ENCODE results near the gene DDX56.
"Not testable (repeated sequence)": the region's sequence is repeated elsewhere in the genome, so short reads cannot be mapped to it uniquely, and the experiment has no call there.

DDX56 gene

DNA sequence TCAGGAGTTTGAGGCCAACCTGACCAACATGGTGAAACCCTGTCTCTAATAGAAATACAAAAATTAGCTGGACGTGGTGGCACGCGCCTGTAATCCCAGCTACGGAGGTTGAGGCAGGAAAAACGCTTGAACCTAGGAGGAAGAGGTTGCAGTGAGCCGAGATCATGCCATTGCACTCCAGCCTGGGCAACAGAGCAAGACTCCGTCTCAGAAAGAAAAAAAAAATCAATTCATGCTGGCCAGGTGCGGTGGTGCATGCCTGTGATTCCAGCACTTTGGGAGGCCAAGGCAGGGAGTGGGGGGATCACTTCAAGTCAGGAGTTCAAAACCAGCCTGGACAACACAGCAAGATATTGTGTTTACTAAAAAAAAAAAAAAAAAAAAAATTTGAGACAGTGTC, 23.5 kb upstream of the DDX56 start:
- DNase-seq (ENCODE audit: low spot score) = not testable (repeated sequence)

- no peak for DNase-seq (ENCODE audit: low spot score)
Measured at GRCh38 chr7:44595934-44596635, 22.4 kb upstream of the DDX56 start.

DNA sequence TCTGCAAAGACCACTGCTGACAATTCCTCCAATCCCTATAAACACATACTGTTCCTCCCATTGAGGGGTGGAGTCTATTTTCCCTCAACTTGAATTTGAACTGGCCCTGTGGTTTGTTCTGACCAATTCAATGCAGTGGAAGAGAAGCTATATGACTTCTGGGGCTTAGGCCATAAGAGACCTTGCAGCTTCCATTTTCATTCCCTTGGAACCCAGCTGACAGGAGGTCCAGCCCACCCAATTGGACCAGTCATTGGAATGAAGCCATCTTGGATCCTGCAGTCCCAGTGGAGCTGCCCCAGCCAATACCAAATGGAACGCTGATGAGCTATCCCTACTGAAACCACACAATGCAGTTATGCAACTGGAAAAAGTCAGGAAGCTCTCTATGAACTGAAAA, 17.2 kb upstream of the DDX56 start:
- no peak for DNase-seq (ENCODE audit: low spot score)

DNA sequence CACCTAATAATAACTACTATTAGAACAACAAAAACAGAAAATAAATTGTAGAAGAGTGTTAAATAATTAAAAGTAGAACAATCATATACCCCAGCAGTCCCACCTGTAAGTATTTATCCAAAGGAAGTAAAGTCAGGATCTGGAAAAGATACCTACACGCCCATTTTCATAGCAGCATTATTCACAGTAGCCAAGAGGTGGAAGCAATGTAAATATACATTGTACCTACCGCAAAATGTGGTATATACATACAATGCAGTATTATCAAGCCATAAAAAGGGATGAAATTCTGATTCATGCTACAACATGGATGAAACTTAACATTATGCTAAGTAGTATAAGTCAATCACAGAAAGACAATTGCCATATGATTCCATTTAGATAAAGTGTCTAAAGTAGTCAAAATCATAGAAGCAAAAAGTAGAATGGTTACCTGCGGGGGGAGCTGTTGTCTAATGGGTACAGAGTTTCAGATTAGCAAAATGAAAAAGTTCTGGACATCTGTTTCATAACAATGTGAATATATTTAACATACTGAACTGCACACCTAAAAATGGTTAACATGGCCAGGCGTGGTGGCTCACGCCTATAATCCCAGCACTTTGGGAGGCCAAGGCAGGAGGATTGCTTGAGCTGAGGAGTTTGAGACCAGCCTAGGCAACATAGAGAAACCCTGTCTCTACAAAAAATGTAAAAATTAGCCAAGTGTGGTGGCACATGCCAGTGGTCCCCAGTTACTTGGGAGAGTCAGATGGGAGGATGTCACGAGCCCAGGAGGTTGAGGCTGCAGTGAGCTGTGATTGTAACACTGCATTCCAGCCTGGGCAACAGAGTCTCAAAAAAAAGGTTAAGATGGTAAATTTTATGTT, 14.4 kb upstream of the DDX56 start:
- peak; percentile 73 for DNase-seq (ENCODE audit: low spot score)

DNA sequence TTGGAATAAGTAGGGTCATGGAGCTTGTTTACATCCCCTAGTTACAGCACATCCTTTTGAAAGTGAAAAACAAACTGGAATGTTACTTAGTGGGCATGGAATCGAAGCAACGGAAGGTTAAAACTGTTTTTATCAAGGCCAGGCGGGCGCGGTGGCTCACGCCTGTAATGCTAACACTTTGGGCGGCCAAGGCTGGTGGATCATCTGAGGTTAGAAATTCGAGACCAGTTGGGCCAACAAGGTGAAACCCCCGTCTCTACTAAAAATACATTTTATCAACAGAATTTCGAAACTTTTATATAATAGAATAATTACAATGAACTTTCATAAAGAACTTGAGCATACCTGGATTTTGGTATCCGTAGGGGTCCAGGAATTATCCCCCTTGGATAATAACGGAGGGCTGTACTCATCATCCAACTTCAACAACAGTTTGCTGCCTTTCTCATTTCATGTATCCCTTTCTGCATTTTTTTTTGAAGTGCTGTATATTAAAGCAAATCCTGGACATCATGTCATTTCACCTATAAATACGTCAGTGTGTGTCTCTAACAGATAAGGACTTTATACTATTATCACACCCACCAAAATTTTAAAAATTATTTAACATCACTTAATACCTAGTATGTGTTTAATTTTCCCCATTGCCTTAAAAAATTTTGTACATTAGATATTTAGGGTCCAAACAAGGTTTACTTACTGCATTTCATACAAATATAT, 9.6 kb upstream of the DDX56 start:
- DNase-seq (ENCODE audit: low spot score) = peak; percentile 68

- DNase-seq (ENCODE audit: low spot score) = peak; percentile 99
Measured at GRCh38 chr7:44581879-44582603, 8.3 kb upstream of the DDX56 start, which contains the start of gene TMED4. Gene TMED4, minus strand, starts transcription at chr7:44582231. Its CDS starts 25 bp downstream, at chr7:44582206.

- peak; percentile 24 for DNase-seq (ENCODE audit: low spot score)
Measured at GRCh38 chr7:44580945-44581878, 7.5 kb upstream of the DDX56 start.

DNA sequence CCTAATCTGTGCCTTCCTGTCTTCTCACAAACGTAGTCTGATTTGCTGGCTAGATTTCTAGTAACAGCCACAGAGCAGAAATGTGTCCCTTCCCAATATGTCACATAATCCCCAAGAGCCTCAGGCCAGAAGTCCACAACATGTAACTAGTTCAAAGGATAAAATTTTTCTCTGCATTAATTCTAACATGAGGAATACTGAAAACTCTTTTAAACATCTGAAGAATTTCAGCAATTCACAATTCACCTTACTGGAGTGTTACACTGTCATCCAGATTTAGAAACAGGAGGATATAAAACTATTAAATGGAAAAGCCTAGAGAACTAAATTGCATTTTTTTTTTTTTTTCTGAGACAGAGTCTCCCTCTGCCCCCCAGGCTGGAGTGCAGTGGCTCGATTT, 2.5 kb upstream of the DDX56 start:
- no peak for DNase-seq (ENCODE audit: low spot score)

DNA sequence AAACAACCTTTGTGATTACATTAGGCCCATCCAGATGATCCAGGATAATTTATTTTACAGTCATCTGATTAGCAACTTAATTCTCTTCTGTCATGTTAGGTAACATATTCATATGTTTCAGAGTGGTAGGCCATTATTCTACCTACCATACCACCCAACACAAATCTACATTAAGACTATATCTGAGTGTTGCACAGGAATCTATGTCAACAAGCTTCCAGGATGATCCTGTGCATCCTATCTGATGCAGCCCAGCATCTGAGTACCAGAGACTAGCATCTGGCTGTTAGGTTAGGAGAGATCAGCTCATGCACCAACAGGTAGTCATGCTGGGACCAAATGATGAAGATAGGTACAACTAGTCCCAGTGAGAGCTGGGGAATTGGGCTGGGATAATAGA, 1.3 kb upstream of the DDX56 start:
- DNase-seq (ENCODE audit: low spot score) = no peak

- no peak for DNase-seq (ENCODE audit: low spot score)
Measured at GRCh38 chr7:44574287-44574872, 672 bp upstream of the DDX56 start.

GRCh38 chr7:44572771-44573170, 937 bp downstream of the DDX56 start:
- no peak for DNase-seq (ENCODE audit: low spot score)

DNA sequence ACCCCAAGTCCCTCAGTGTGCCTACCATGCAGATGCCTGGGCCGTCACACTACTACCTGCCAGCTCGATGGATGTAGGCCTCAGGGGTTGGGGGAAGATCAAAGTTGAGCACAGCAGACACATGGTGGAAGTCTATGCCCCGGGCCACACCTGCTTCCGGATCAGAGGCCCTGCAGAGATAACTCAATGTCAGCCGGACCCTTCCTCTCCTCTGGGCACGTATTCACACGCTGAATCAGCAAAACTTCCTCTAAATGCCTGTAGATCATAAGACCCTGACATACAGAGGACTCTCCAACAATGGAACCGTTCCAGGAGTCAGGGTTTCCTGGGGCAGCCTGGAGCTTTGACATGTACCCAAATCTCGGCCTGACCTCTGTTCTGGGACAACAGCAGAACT, 3.7 kb downstream of the DDX56 start:
- no peak for DNase-seq (ENCODE audit: low spot score)

- no peak for DNase-seq (ENCODE audit: low spot score)
Measured at GRCh38 chr7:44568771-44569560, 4.7 kb downstream of the DDX56 start.

DNA sequence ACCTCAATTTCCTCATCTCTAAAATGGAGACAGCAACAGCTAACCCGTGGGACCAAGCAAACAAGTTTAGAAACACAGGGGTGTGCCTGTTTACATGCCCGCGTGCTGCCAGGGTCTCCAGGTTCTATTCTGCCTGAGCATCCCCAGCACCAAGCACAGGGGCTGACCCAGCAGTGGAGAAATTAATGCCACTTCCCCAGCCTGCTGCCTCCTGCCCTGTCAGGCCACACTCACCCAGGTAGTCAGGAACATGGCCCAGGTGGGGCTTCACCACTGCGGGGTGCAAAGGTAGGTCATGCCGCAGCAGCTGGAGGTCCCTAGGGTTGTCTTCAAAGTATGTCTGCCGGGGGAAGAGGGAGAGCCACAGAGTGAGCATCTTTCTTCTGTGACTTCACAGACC, 5.8 kb downstream of the DDX56 start:
- no peak for DNase-seq (ENCODE audit: low spot score)

DNA sequence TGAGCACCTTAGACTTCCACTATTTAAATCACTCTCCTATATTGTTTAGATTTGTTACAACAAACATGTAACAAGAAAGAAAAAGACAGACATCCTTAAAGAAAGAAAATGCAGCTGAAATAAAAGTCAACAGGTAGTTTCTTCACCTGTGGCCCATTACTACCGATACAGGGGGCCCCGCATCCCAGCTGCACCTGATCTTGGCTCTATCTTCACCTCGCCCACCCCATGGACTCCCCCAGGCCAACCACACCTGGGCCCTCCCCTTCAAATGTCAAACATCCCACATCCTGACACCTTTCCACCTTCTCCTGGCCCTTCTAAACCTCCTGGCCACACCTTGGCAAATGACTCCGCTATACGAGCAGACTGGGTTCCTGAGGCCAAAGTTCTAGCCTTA, 7.0 kb downstream of the DDX56 start:
- no peak for DNase-seq (ENCODE audit: low spot score)

- peak; percentile 67 for DNase-seq (ENCODE audit: low spot score)
Measured at GRCh38 chr7:44565795-44566559, 7.7 kb downstream of the DDX56 start.

- peak; percentile 82 for DNase-seq (ENCODE audit: low spot score)
Measured at GRCh38 chr7:44565097-44565794, 8.5 kb downstream of the DDX56 start.

DNA sequence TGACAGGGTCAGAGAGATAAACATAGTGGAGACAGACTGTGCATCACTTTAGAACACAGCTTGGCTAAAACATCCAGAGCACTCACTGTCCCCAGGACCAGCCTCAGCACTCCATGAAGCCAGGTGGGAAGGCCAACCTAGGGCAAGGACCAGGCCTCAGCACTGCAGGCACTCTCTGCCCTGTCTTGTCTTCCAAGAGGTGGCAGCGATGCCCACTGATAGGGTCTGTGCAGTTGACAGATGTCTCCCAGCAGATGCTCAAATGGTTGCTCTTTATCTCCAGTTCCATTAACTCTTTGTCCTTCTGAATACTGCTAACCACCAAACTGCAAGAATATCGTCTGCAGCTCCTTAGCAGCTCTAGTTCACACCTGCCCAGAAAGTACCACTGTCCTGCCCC, 9.1 kb downstream of the DDX56 start:
- DNase-seq (ENCODE audit: low spot score) = no peak

Data from hematopoietic multipotent progenitor cell treated with erythropoietin and hydrocortisone succinate and interleukin-3 and kit ligand, for 15 days (in vitro differentiated cells).